KOPT-K1 (cell line): ENCODE results near the gene AVPR1B.
A peak's percentile ranks its signal among the peaks of the same experiment; 100 is the strongest.

Source experiments
- H3K27ac ChIP-seq: fragments of 200-600 bp; sonication (generic); 2 replicates; pipeline ENCODE4 v1.5.1; 2016; ENCODE audit warnings: antibody characterized with exemption, mild to moderate bottlenecking, low read depth, low read length; ENCODE audit not compliant: poor library complexity, severe bottlenecking
- H3K36me3 ChIP-seq: fragments of 200-600 bp; sonication (generic); 2 replicates; pipeline ENCODE4 v1.5.1; 2017; ENCODE audit warnings: antibody characterized with exemption, mild to moderate bottlenecking, low read length, moderate library complexity; ENCODE audit not compliant: insufficient read depth
- H3K9me3 ChIP-seq: fragments of 200-600 bp; sonication (generic); 2 replicates; pipeline ENCODE4 v1.5.1; 2017; ENCODE audit warnings: antibody characterized with exemption, low read length, mild to moderate bottlenecking; ENCODE audit not compliant: insufficient read depth, poor library complexity, severe bottlenecking

The AVPR1B gene

DNA sequence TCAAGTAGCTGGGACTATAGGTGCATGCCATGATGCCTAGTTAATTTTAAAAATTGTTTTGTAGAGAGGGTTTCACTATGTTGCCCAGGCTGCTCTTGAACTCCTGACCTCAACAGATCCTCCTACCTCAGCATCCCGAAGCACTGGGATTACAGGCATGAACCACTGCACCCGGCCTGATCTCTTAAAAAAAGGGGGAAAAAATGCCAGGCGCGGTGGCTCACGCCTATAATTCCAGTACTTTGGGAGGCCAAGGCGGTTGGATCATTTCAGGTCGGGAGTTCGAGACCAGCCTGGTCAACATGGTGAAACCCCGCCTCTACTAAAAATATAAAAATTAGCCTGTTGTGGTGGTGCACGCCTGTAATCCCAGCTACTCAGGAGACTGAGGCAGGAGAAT lies 13.2 kb downstream of the AVPR1B start:
- Histone ChIP-seq H3K36me3 (no peaks in the 10 kb centered on the region), H3K9me3 (no peaks in the 10 kb centered on the region), H3K27ac (no peak overlapping the region)

DNA sequence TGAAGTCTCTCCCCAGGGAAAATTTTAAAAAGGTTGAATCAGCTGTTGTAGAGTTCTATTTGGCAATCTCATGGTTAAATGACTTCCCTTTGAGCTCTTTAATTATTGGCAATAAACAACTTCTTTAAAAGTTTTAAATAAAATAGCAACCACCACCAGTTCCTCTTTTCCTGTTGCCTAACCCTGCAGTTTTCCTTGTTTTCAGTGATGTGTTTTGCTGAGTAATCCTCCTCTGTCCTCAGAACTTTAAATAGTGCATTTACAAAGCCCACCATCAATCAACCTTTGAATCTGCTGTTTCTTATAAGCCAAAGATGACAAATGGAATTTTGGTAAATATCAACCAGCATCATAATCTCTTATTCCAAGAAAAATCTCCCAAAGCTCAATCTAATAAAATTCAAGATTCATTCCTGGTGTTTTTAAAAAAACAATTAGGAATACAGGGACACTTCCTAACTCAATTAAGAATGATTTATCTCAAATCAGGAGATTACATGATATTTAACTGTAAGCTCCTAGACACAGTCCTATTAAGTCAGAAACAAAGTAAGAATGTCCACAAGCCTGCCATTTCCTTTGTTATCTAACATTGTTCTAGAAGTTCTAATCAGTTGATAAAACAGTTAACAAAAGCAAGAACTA lies 14.8 kb downstream of the AVPR1B start:
- no peak overlapping the region for H3K27ac ChIP-seq
- no peaks in the 10 kb centered on the region for H3K9me3 ChIP-seq
- H3K36me3 ChIP-seq, result no peaks in the 10 kb centered on the region

DNA sequence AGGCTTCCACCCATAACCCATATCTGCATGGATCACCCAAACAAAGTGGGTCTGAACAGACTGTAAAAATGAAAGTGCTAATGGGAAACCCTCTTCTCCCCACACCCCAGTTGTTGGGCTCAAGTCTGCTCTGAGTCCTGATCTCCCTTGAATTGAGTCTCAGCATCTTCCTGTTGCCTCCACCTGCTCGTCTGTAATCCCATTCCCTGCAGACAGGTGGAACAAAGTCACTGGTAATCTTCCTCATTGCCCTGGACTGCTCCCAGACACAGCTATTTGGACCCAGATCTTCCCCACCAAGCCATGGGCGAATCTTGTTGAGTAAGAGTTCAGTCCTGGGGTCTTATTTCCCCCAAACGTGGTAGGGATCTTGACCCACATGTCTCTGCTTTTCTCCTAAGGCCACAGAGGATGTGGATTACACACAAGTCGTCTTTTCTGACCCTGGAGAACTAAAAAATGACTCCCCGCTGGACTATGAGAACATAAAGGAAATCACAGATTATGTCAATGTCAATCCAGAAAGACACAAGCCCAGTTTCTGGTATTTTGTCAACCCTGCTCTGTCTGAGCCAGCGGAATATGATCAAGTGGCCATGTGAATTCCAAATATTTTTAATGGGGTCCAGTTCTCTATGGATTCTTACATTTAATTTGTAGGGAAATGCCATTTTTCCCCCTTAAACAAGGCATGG lies 15.7 kb downstream of the AVPR1B start:
- Histone ChIP-seq H3K9me3 (no peaks in the 10 kb centered on the region), H3K27ac (no peak overlapping the region), H3K36me3 (no peaks in the 10 kb centered on the region)

DNA sequence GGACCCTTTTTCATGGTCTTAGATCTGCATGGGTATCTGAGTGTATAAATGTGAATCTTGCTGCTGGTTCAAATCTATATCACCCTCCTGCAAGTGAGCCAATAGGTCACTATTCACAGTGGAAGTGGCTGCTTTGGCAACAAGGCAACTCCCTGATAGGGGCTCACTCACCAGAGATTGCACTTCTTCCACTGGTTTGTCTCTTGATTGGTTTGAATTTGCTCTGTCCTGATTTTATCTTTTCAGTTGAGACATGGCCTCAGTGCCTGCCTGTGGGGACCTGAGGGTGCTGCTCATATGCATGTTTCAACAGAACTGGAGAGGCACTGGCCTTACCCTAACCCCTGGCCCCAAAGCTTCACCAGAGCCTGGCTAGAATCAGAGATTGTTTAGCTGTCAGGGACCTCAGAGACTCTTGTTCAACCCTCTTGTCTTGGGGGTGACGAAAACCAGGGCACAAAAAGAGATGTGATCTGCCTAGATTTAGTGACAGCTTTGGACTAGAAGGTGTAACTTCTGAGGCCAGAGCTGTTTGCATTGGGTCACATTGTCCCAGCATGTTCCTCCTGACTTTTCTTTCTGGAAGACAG lies 16.9 kb downstream of the AVPR1B start:
- Histone ChIP-seq H3K9me3 (no peaks in the 10 kb centered on the region), H3K36me3 (no peaks in the 10 kb centered on the region)

GRCh38 chr1:206098242-206098919 lies 18.8 kb downstream of the AVPR1B start:
- Histone ChIP-seq H3K36me3 (no peaks in the 10 kb centered on the region), H3K9me3 (no peaks in the 10 kb centered on the region), H3K27ac (no peak overlapping the region)

More for the DNA sequence above, 16.9 kb downstream of the AVPR1B start:
- no peak overlapping the region for H3K27ac ChIP-seq

DNA sequence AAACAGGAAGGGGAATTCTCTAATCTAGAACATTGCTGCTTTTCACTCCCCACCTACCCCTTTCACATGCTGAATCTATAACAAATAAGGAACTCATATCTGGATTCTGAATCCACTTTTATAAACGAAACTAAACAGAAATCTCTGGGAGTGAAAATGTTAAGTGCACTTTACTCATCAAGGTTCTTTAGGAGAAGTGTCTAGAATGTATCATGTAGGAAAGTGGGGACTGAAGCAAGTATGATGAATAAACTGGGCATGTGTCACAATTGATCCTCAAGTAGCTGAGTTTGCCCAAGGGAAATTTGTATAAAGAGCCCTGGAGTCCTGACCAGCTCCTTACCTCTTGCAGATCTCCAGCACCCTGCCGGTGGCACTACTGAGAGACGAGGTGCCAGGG lies 19.8 kb downstream of the AVPR1B start:
- Histone ChIP-seq H3K27ac (peak overlapping the region; percentile 2), H3K9me3 (no peaks in the 10 kb centered on the region), H3K36me3 (no peaks in the 10 kb centered on the region)

- Histone ChIP-seq H3K9me3 (no peaks in the 10 kb centered on the region), H3K27ac (peak overlapping the region; percentile 87), H3K36me3 (no peaks in the 10 kb centered on the region)
These were observed 23.2 kb downstream of the AVPR1B start for GRCh38 chr1:206094024-206094423.

GRCh38 chr1:206089341-206089740 lies 27.8 kb downstream of the AVPR1B start:
- no peak overlapping the region for H3K27ac ChIP-seq
- no peaks in the 10 kb centered on the region for H3K36me3 ChIP-seq
- no peaks in the 10 kb centered on the region for H3K9me3 ChIP-seq

DNA sequence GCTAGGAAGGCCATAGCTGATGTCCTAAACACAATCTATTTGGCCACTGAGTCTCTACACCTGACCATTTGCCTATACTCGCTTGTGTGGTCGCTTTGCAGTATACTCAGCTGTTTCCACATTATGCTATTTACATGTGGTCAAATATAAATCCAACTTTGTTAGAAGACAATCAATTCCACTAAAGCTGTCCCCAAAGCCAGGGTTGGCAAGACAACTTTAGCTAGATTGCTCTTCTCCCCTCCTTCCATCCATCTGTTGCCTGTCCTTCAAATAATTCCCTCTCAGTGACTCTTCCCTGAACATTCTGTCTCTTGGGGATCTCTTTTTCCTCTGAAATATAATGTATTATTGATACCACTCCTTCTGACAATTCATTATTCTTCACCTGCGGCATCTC lies 30.1 kb downstream of the AVPR1B start:
- Histone ChIP-seq H3K27ac (no peak overlapping the region), H3K9me3 (no peaks in the 10 kb centered on the region), H3K36me3 (no peaks in the 10 kb centered on the region)

DNA sequence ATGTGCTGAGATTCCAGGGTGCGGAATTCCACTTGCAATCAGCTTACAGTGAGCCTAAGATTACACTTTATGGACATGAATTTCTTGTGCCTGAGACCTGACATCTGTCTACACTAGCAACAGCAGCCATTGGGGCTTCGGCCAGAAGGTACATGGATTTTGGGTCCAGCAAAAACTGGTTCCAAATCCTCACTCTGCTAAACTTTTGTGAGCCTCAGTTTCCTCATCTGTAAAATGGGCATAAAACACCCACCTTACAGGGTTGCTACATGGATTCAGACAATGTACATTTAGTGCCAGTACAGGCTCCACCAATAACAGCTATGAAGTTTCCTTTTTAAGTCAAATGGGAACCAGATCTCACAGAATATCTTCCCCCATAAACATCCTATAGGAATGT lies 33.4 kb downstream of the AVPR1B start:
- H3K9me3 ChIP-seq, result no peaks in the 10 kb centered on the region
- no peaks in the 10 kb centered on the region for H3K36me3 ChIP-seq
- H3K27ac ChIP-seq, result peak overlapping the region; percentile 23

- Histone ChIP-seq H3K9me3 (no peaks in the 10 kb centered on the region), H3K27ac (peak overlapping the region; percentile 23), H3K36me3 (no peaks in the 10 kb centered on the region)
These were observed 34.1 kb downstream of the AVPR1B start for GRCh38 chr1:206082831-206083695.

DNA sequence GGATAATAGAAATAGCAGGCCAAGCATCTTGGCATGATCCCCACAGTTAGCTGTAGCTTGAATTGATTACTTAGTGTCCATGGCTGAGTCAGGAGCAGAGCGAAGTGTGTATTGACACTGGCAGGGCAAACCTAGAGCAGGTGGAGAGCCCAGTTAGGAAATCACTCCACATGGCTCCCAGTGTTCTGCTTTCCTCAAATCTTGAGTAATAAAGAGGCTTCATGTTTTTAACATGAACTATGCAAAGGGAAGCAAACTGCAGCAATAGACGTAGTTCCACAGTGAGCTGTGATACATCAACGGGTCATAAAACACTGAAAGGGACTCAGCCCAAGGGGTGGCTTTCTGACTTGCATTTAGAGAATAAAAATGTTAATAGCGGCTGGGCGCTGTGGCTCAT lies 35.3 kb downstream of the AVPR1B start:
- no peaks in the 10 kb centered on the region for H3K36me3 ChIP-seq
- H3K9me3 ChIP-seq, result no peaks in the 10 kb centered on the region
- no peak overlapping the region for H3K27ac ChIP-seq

DNA sequence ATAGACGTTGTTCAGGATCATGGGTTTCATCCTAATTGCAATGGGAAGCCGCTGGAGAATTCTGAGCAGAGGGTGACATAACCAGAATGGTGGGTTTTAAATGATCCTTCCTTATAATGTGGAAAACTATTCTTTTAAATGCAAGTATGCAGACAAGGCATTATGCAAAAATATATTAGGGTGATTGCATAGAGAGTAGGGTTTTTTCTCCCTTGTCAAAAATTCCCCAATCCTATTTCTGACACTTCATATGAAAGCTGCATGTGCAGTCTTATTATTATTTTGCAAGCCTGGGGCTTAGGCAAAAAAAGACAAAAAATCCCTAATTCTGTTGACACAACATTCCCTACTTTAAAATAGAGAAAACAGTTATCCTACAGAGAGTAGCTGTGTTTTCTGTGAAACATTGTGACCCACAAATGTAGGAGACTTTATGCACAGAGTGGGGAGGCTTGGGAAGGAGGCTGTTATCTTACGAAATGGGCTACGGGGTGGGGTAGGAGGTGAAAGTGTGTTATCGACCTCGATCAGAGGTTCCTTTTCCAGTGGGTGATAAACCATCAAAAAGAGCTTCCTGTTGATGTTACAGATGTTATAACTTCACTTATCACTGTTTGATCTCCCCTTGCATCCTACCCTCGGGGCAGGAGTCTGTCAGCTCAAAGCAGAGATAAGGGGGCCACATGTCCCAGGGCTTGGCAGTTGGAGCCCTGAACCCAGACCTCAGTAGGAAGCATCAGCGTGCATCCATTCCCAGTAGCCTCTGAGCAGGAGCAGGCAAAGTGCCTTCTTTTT lies 37.0 kb downstream of the AVPR1B start:
- Histone ChIP-seq H3K27ac (peak overlapping the region; percentile 35), H3K36me3 (no peaks in the 10 kb centered on the region), H3K9me3 (no peaks in the 10 kb centered on the region)

GRCh38 chr1:206079135-206079534 lies 38.1 kb downstream of the AVPR1B start:
- no peaks in the 10 kb centered on the region for H3K9me3 ChIP-seq
- no peak overlapping the region for H3K27ac ChIP-seq
- no peaks in the 10 kb centered on the region for H3K36me3 ChIP-seq
